ENCODE data around the gene KRTAP5-7. TPM values are rescaled to one million over a fixed set of nuclear protein-coding genes. Genes with fewer than 3 reads are reported as not detected.
"Not testable (repeated sequence)": the region's sequence is repeated elsewhere in the genome, so short reads cannot be mapped to it uniquely, and the experiment has no call there.

The KRTAP5-7 gene
- polyA plus RNA-seq, 3 donors: 0.17 TPM; not detected in 2

GRCh38 chr11:71530602-71531001, 3.5 kb downstream of the KRTAP5-7 start:
- no peak for DNase-seq (ENCODE audit: low read depth in 3 of 3, low spot score in 2 of 3)

GRCh38 chr11:71532036-71532610, 5.1 kb downstream of the KRTAP5-7 start:
- no peak for DNase-seq (ENCODE audit: low read depth in 3 of 3, low spot score in 2 of 3)

GRCh38 chr11:71534711-71535608, 7.9 kb downstream of the KRTAP5-7 start:
- not testable (repeated sequence) for DNase-seq (ENCODE audit: low read depth in 3 of 3, low spot score in 2 of 3)

GRCh38 chr11:71535825-71536224, 8.8 kb downstream of the KRTAP5-7 start:
- DNase-seq (ENCODE audit: low read depth in 3 of 3, low spot score in 2 of 3): no peak

- DNase-seq (ENCODE audit: low read depth in 3 of 3, low spot score in 2 of 3): no peak
Measured at GRCh38 chr11:71537537-71537936, 10.5 kb downstream of the KRTAP5-7 start.

GRCh38 chr11:71537977-71538665, 11.1 kb downstream of the KRTAP5-7 start, which contains the start of gene KRTAP5-8:
Gene KRTAP5-8, plus strand, starts transcription at chr11:71538025. Its CDS starts 31 bp downstream, at chr11:71538056.
- not testable (repeated sequence) for DNase-seq (ENCODE audit: low read depth in 3 of 3, low spot score in 2 of 3)

GRCh38 chr11:71538666-71538990, 11.6 kb downstream of the KRTAP5-7 start:
- no peak for DNase-seq (ENCODE audit: low read depth in 3 of 3, low spot score in 2 of 3)

GRCh38 chr11:71539017-71539416, 11.9 kb downstream of the KRTAP5-7 start:
- DNase-seq (ENCODE audit: low read depth in 3 of 3, low spot score in 2 of 3): no peak

- not testable (repeated sequence) for DNase-seq (ENCODE audit: low read depth in 3 of 3, low spot score in 2 of 3)
Measured at GRCh38 chr11:71539971-71540370, 12.9 kb downstream of the KRTAP5-7 start.

- DNase-seq (ENCODE audit: low read depth in 3 of 3, low spot score in 2 of 3): not testable (repeated sequence)
Measured at GRCh38 chr11:71540521-71541304, 13.6 kb downstream of the KRTAP5-7 start.

- no peak for DNase-seq (ENCODE audit: low read depth in 3 of 3, low spot score in 2 of 3)
Measured at GRCh38 chr11:71542382-71542781, 15.3 kb downstream of the KRTAP5-7 start.

GRCh38 chr11:71542879-71543777, 16.1 kb downstream of the KRTAP5-7 start:
- DNase-seq (ENCODE audit: low read depth in 3 of 3, low spot score in 2 of 3): no peak

- no peak for DNase-seq (ENCODE audit: low read depth in 3 of 3, low spot score in 2 of 3)
Measured at GRCh38 chr11:71543866-71544265, 16.8 kb downstream of the KRTAP5-7 start.

- DNase-seq (ENCODE audit: low read depth in 3 of 3, low spot score in 2 of 3): no peak
Measured at GRCh38 chr11:71544525-71545214, 17.6 kb downstream of the KRTAP5-7 start.

GRCh38 chr11:71545405-71545966, 18.4 kb downstream of the KRTAP5-7 start:
- DNase-seq (ENCODE audit: low read depth in 3 of 3, low spot score in 2 of 3): no peak

GRCh38 chr11:71548120-71548519, 21.1 kb downstream of the KRTAP5-7 start, which contains the start of gene KRTAP5-9:
Gene KRTAP5-9, plus strand, starts transcription at chr11:71548420. Its CDS starts 238 bp downstream, at chr11:71548658.
- no peak for DNase-seq (ENCODE audit: low read depth in 3 of 3, low spot score in 2 of 3)

- DNase-seq (ENCODE audit: low read depth in 3 of 3, low spot score in 2 of 3): no peak
Measured at GRCh38 chr11:71548716-71549151, 21.7 kb downstream of the KRTAP5-7 start.

GRCh38 chr11:71551711-71552110, 24.6 kb downstream of the KRTAP5-7 start:
- no peak for DNase-seq (ENCODE audit: low read depth in 3 of 3, low spot score in 2 of 3)

- no peak for DNase-seq (ENCODE audit: low read depth in 3 of 3, low spot score in 2 of 3)
Measured at GRCh38 chr11:71554996-71555395, 27.9 kb downstream of the KRTAP5-7 start.
